Endodermal cell (in vitro differentiated cells): Measurements from ENCODE around the gene MRPS10. TPM values are rescaled to one million over a fixed set of nuclear protein-coding genes. Genes with fewer than 3 reads are reported as not detected.

Source experiments
- DNase-seq: peaks from one replicate; pipeline ENCODE4 v3.0.0-alpha.2; 2017
- H3K27ac ChIP-seq: 2 replicates; pipeline ENCODE4 v1.5.1; 2013; ENCODE audit warnings: mild to moderate bottlenecking, low read depth, low read length, moderate library complexity
- H3K27me3 ChIP-seq: 2 replicates; pipeline ENCODE4 v1.6.1; 2013; ENCODE audit warnings: mild to moderate bottlenecking, low read length, moderate library complexity; ENCODE audit not compliant: insufficient read depth, control insufficient read depth, poor library complexity, severe bottlenecking
- H3K36me3 ChIP-seq: 2 replicates; pipeline ENCODE4 v1.7.0; 2013; ENCODE audit warnings: mild to moderate bottlenecking, low read length, moderate library complexity; ENCODE audit not compliant: control insufficient read depth, insufficient read depth
- H3K4me1 ChIP-seq: one replicate; pipeline ENCODE4 v1.7.0; 2013; ENCODE audit warnings: low read length; ENCODE audit not compliant: control insufficient read depth, insufficient read depth
- H3K4me3 ChIP-seq: 2 replicates; pipeline ENCODE4 v1.5.1; 2013; ENCODE audit warnings: mild to moderate bottlenecking, low read length, moderate library complexity
- H3K9ac ChIP-seq: 2 replicates; pipeline ENCODE4 v1.6.1; 2013; ENCODE audit warnings: mild to moderate bottlenecking, low read length, moderate library complexity; ENCODE audit not compliant: poor library complexity, severe bottlenecking; ENCODE audit errors: extremely low read depth
- H3K9me3 ChIP-seq: 2 replicates; pipeline ENCODE4 v1.6.1; 2013; ENCODE audit warnings: mild to moderate bottlenecking, low read length, moderate library complexity; ENCODE audit not compliant: control insufficient read depth
- H3K27ac Mint-ChIP-seq: 2 replicates; pipeline ENCODE4 v1.8.0; 2020; ENCODE audit warnings: mixed read lengths
- H3K27me3 Mint-ChIP-seq: 2 replicates; pipeline ENCODE4 v1.8.0; 2021; ENCODE audit warnings: mild to moderate bottlenecking, mixed read lengths; ENCODE audit not compliant: insufficient read depth
- H3K36me3 Mint-ChIP-seq: 2 replicates; pipeline ENCODE4 v1.8.0; 2020; ENCODE audit warnings: low read depth, mixed read lengths
- H3K4me1 Mint-ChIP-seq: 2 replicates; pipeline ENCODE4 v1.8.0; 2020; ENCODE audit warnings: mixed read lengths
- H3K4me3 Mint-ChIP-seq: 2 replicates; pipeline ENCODE4 v1.8.0; 2020; ENCODE audit warnings: mild to moderate bottlenecking, moderate library complexity, mixed read lengths
- H3K9me3 Mint-ChIP-seq: 2 replicates; pipeline ENCODE4 v1.8.0; 2020; ENCODE audit warnings: mild to moderate bottlenecking, mixed read lengths
- CTCF ChIP-seq: fragments of 200-600 bp; sonication (generic); conservative IDR thresholded peaks from 2 replicates; pipeline ENCODE4 v1.5.0; 2021; ENCODE audit warnings: antibody characterized with exemption, mild to moderate bottlenecking
- WGBS, 2 experiments: methylation state at CpG; one replicate each; pipeline versions ENCODE4 v1.1.5 to v1.1.7; 2013; ENCODE audit warnings: missing lambda C conversion rate in 2 of 2, mixed read lengths in 1 of 2; ENCODE audit not compliant: insufficient coverage in 1 of 2, insufficient read length in 1 of 2; 5-methylcytosine and 5-hydroxymethylcytosine counted together
- total RNA-seq, 2 donors: library from RNA; stranded (reverse); fragmentation: NEBNext Ultra II Directional in 1 of 2; extraction: Animal tissue kit (Norgen Biotek cat#: 25700) in 1 of 2; gene quantifications; 2 replicates in 1 of 2; 3 replicates in 1 of 2; pipeline ENCODE4 v1.2.1, GENCODE V29; 2021

MRPS10 gene
- total RNA-seq, 2 donors from 2014 or later: 33.4 to 39.6 TPM

- Histone ChIP-seq H3K9me3 (no peaks in the 10 kb centered on the region), H3K9ac (no peak overlapping the region), H3K27me3 (no peaks in the 10 kb centered on the region), H3K27ac (no peak overlapping the region), H3K4me1 (no peaks in the 10 kb centered on the region), H3K4me3 (no peak overlapping the region), H3K36me3 (no peaks in the 10 kb centered on the region)
- Mint-ChIP-seq H3K27me3 (no peaks in the 10 kb centered on the region), H3K4me3 (no peak overlapping the region), H3K9me3 (no peaks in the 10 kb centered on the region), H3K36me3 (no peaks in the 10 kb centered on the region), H3K27ac (no peak overlapping the region), H3K4me1 (peaks cover 10% of the 10 kb centered on the region)
- 89 to 90% methylated on average over 6 to 10 of the region's 10 CpGs for WGBS, 2 experiments
- TF ChIP-seq CTCF: no peak
- no peak for DNase-seq
Measured at GRCh38 chr6:42264162-42264851, 46.6 kb upstream of the MRPS10 start.

- no peaks in the 10 kb centered on the region for H3K36me3 ChIP-seq
- Mint-ChIP-seq H3K36me3 (no peaks in the 10 kb centered on the region), H3K4me1 (peaks cover 10% of the 10 kb centered on the region), H3K27me3 (no peaks in the 10 kb centered on the region), H3K4me3 (no peak overlapping the region), H3K27ac (no peak overlapping the region), H3K9me3 (no peaks in the 10 kb centered on the region)
- H3K9me3 ChIP-seq: no peaks in the 10 kb centered on the region
- WGBS, 2 experiments: 54 to 66% methylated on average over 6 to 24 of the region's 24 CpGs
- no peak overlapping the region for H3K27ac ChIP-seq
- no peak overlapping the region for H3K4me3 ChIP-seq
- no peaks in the 10 kb centered on the region for H3K27me3 ChIP-seq
- H3K4me1 ChIP-seq: no peaks in the 10 kb centered on the region
- H3K9ac ChIP-seq: no peak overlapping the region
- DNase-seq: peak; percentile 86
- peak; percentile 50 for TF ChIP-seq CTCF
Measured at GRCh38 chr6:42263165-42263728, 45.6 kb upstream of the MRPS10 start.

- TF ChIP-seq CTCF: peak; percentile 87
- Mint-ChIP-seq H3K4me1 (peaks cover 23% of the 10 kb centered on the region), H3K9me3 (no peaks in the 10 kb centered on the region), H3K27me3 (no peaks in the 10 kb centered on the region), H3K27ac (no peak overlapping the region), H3K4me3 (no peak overlapping the region), H3K36me3 (no peaks in the 10 kb centered on the region)
- Histone ChIP-seq H3K9me3 (no peaks in the 10 kb centered on the region), H3K36me3 (no peaks in the 10 kb centered on the region), H3K27me3 (no peaks in the 10 kb centered on the region), H3K9ac (no peak overlapping the region), H3K4me3 (no peak overlapping the region), H3K4me1 (peaks cover 4% of the 10 kb centered on the region), H3K27ac (no peak overlapping the region)
- 61 to 87% methylated on average over 3 to 9 of the region's 11 CpGs for WGBS, 2 experiments
- peak; percentile 85 for DNase-seq
Measured at GRCh38 chr6:42260972-42261371, 43.3 kb upstream of the MRPS10 start.
